NCI-H524 treated with DMSO at 0.1 percent for 48 hours (cell line): ENCODE data around the gene VAV2.
"Not testable (repeated sequence)": the region's sequence is repeated elsewhere in the genome, so short reads cannot be mapped to it uniquely, and the experiment has no call there.

Experiments
- DNase-seq: peaks from one replicate; lab custom pipeline; 2025; lab: John Stamatoyannopoulos, UW

VAV2 gene

DNA sequence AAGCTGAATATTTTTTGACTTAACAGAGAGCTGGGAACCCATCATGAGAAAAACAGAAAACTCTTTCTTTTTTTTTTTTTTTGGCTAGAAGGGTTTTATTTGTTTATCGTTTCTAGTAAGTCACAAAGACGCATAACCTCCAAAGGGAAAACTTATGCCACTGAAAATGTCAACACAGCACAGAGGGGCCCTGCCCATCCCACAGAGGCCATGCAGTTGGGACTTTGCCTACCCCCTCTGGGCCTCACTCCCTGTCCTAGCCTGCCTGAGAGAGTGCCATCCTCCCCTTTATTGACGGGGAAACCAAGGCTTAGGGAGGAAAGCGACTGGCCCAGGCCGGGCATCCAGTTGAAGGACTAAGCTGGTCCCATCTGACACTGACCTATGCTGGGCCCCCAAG is 74.7 kb downstream of the VAV2 start:
- no peak for DNase-seq

- no peak for DNase-seq
These were observed 76.0 kb downstream of the VAV2 start for GRCh38 chr9:133916159-133916541.

GRCh38 chr9:133915534-133916158 is 76.5 kb downstream of the VAV2 start:
- no peak for DNase-seq

GRCh38 chr9:133914442-133915342 is 77.4 kb downstream of the VAV2 start:
- DNase-seq: no peak

- DNase-seq: no peak
These were observed 78.4 kb downstream of the VAV2 start for GRCh38 chr9:133913571-133914369.

- no peak for DNase-seq
These were observed 81.1 kb downstream of the VAV2 start for GRCh38 chr9:133910855-133911514.

DNA sequence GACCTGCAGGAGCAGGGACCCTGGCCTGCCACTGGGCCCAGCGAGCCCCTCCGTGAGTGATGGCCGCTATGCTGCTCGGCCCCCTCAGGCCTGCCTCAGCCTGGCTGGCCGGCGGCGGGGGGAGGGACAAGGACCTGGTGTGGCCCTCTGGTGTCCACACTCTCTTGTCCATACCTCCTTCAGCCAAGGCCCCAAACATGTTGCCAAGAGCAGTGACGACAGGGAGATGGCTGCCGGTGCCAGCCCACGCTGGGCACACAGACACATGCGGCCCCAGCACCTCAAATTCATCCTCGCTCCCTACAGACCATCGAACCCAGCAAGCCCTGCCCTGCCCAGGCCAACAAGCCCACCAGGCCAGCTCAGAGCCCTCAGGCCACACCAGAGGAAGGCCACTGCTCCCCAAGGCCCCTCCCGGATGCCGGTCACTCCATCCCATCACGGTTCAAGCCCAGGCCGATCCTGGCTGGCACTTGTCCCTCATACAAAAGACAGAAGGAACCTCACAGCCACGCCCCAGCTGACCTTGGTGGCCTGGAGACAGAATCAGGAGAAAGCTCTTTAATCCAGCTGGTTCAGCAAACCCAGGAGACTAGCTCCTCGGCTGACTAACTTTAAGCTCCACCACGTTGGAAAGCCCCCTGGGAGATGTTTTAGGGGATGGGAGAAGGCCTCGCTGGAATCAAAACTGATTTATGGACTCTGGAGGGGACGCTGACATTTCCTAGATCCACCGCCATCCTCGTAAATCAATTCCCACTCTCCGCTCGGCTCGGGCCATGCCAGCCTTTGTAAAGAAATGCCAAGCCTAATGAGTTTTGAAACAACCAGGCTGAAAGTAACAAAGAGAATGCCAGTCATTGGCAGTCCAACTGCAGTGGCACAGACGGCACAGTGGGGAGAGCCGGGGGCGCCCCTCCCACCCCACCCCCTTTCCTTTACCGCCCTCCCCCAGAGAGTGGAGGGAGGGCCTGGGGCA is 84.9 kb downstream of the VAV2 start:
- no peak for DNase-seq

DNA sequence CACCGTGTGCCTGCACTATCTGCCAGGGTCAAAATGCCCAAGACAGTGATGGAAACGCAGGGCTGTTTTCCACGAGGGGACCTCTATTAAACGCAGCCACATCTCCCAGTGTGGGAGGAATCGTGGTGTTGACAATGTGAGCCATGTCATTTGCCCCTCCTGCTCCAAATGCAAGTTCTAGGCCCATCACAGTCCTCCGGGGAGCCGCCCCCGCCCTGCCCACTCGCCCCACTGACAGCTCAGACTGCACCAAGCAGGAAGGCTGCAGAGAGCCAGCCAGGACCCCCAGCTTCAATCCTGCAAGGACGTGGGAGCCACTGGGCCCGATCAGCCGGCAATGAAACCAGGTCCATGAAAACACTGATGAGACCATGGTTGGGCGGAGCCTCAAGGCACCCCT is 85.9 kb downstream of the VAV2 start:
- no peak for DNase-seq

- no peak for DNase-seq
These were observed 86.6 kb downstream of the VAV2 start for GRCh38 chr9:133905493-133905892.

DNA sequence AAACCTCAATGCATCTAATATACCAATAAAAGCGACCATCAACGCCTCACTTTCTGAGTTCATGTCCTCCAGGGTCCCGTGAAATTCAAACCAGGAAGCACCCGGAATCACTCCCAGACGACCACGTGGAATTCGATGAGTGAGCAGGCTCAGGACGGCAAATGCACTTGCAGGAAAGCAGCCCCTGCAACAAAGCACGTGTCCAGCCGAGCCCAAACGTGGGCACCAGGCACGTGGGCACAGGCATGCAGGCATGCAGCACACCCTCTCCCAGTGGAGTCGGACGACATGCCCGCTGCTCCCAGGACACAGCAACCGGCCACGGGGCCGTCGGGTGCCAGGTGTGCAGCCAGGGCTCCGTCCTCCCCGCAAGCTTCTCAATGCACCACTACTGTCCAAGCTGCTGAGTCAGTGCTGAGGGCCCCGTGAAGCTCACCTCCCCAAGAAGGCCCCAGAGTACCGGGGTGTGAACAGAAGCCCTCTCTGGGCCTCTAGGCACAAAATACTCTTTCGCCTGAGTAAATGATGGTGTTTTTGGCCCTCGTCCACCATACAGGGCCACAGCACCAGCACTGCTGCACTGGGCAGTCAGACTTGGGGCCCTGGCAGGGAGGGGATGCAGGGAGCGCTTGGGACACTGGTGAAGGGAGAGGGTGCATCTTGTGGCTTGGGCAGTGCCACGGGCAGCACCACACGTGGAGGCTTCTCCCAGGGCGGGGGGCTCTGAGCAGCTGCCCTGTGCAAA is 87.6 kb downstream of the VAV2 start:
- DNase-seq: no peak

DNA sequence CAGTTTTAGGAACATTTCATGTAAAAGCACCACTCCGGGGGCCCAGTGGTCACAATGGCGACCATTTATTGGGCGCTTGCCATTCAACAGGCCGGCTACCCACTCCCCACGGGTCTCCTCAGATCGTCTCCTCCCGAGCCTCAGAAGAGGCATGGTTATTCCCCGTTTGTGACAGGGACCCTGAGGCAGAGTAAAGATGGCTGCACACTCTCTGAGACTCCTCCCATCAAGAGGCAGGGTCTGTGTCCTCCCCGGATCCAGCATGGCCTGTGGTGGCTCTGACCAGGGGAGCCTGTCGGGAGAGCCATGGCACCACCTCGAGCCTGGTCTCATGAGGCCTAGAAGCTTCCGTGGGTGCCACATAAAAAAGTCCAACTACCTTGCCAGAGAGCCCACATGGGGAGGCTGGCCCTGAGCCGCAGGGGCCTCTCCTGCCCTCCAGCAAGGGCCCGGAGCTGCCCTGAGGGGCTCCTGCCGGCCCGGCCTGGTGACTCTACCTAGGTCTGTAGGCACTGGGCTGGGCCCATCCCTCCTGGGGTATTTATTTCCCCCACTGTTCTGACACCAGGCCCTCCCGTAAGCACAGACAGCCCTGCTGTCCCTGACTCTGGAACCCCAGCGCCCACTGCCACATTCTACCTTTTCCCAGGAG is 90.8 kb downstream of the VAV2 start:
- no peak for DNase-seq

- no peak for DNase-seq
These were observed 94.4 kb downstream of the VAV2 start for GRCh38 chr9:133897675-133898074.

- not testable (repeated sequence) for DNase-seq
These were observed 96.1 kb downstream of the VAV2 start for GRCh38 chr9:133896007-133896406.

- DNase-seq: no peak
These were observed 96.8 kb downstream of the VAV2 start for GRCh38 chr9:133895335-133895734.

GRCh38 chr9:133894377-133895321 is 97.5 kb downstream of the VAV2 start:
- no peak for DNase-seq

- no peak for DNase-seq
These were observed 98.7 kb downstream of the VAV2 start for GRCh38 chr9:133893191-133893994.

GRCh38 chr9:133892193-133892920 is 99.8 kb downstream of the VAV2 start:
- DNase-seq: no peak
